ENCODE results near the gene CSGALNACT2. TPM values are rescaled to one million over a fixed set of nuclear protein-coding genes. Genes with fewer than 3 reads are reported as not detected.

Gene CSGALNACT2
- total RNA-seq, 2 donors from 2014 or later = 31.1 to 31.8 TPM

- peak; percentile 70 for DNase-seq (ENCODE audit: low spot score)
- intact Hi-C loops (cut with DNase I) = no loop called here
Observed at GRCh38 chr10:43230101-43230908, 92.1 kb downstream of the CSGALNACT2 start.

- no peak for DNase-seq (ENCODE audit: low spot score)
- intact Hi-C loops (cut with DNase I) = no loop called here
Observed at GRCh38 chr10:43230909-43231522, 92.8 kb downstream of the CSGALNACT2 start.

- intact Hi-C loops (cut with DNase I) = no loop called here
- peak; percentile 74 for DNase-seq (ENCODE audit: low spot score)
Observed at GRCh38 chr10:43231523-43232078, 93.4 kb downstream of the CSGALNACT2 start.

GRCh38 chr10:43233601-43234430 is 95.6 kb downstream of the CSGALNACT2 start:
- intact Hi-C loops (cut with DNase I) = no loop called here
- peak; percentile 54 for DNase-seq (ENCODE audit: low spot score)

- intact Hi-C loops (cut with DNase I) = no loop called here
- DNase-seq (ENCODE audit: low spot score) = peak; percentile 44
Observed at GRCh38 chr10:43234471-43235041, 96.3 kb downstream of the CSGALNACT2 start.

Other genes with a start within 250 kb of the CSGALNACT2 start
- gene RET, start 61.4 kb upstream of the CSGALNACT2 start, total RNA-seq = 1 to 10 TPM; 1.0 to 1.3 TPM
- 1 to 10 TPM in 1 of 2 donors, under 1 TPM in 1; 0.81 to 1.1 TPM for gene RASGEF1A, start 128.6 kb downstream of the CSGALNACT2 start, total RNA-seq
- not detected for gene FXYD4, start 233.2 kb downstream of the CSGALNACT2 start, total RNA-seq